ENCODE measurements around the gene SH3TC1.

SH3TC1 gene

DNA sequence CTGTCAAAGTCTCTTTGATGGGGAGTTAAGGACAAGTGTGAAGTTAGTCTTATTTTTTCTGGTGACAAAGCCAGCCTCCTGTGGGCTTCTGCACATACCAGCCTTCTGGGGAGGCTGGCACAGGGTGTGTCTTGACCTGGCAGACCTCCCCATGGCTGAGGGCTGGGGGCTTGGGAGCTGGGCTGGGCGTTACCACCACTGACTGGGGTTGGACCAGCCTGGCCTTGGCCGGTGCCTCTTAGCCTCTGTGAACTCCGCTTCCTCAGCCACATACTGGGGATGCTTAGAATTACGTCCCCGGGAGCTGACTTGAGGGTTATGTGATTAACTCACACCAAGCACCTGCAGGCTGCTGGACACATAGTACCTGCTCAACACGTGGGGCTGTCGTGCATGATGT, 14.0 kb downstream of the SH3TC1 start:
- Histone ChIP-seq H3K36me3 (ENCODE audit: control insufficient read depth, insufficient read depth, low read length) (no peaks in the 10 kb centered on the region), H3K4me2 (ENCODE audit: low read length) (no peak overlapping the region), H2AFZ (no peak overlapping the region), H3K9me3 (ENCODE audit: control insufficient read depth, low read length) (no peaks in the 10 kb centered on the region), H3K27me3 (ENCODE audit: control insufficient read depth, insufficient read depth, low read length) (no peaks in the 10 kb centered on the region), H3K9ac (no peak overlapping the region), H3K27ac (no peak overlapping the region), H3K4me1 (peaks cover 3% of the 10 kb centered on the region), H3K79me2 (no peaks in the 10 kb centered on the region), H3K4me3 (ENCODE audit: low read depth, low read length) (no peak overlapping the region)
- TF ChIP-seq CTCF (IDR thresholded peaks at IDR 0.05): no peak

DNA sequence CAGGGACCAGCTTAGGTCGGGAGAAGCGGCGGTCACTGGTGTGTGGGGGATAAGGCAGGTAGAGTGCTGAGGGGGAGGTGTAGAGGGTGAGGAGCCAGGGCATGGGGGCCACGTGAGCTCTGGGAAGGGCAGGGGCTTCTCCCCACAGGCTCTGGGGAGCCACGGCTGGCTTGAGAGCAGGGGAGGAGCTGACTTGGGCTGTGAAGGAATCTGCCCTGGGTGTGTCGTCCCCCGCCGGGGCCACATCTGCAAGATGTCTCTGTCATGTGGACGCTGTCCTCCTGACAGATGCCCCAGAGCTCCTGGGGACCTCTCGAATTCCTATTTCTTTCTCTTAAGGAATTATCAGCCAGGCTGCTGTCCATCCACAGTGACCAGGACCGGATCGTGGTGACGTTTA, 15.0 kb downstream of the SH3TC1 start:
- Histone ChIP-seq H3K4me3 (ENCODE audit: low read depth, low read length) (no peak overlapping the region), H3K27me3 (ENCODE audit: control insufficient read depth, insufficient read depth, low read length) (no peaks in the 10 kb centered on the region), H3K9ac (no peak overlapping the region), H3K9me3 (ENCODE audit: control insufficient read depth, low read length) (no peaks in the 10 kb centered on the region), H3K79me2 (no peaks in the 10 kb centered on the region), H3K36me3 (ENCODE audit: control insufficient read depth, insufficient read depth, low read length) (no peaks in the 10 kb centered on the region), H3K4me1 (peaks cover 3% of the 10 kb centered on the region), H3K27ac (no peak overlapping the region), H2AFZ (no peak overlapping the region), H3K4me2 (ENCODE audit: low read length) (no peak overlapping the region)
- TF ChIP-seq CTCF (IDR thresholded peaks at IDR 0.05): no peak

GRCh38 chr4:8215001-8215427, 15.9 kb downstream of the SH3TC1 start:
- no peak overlapping the region for H3K27ac ChIP-seq
- H3K4me2 ChIP-seq (ENCODE audit: low read length): no peak overlapping the region
- no peaks in the 10 kb centered on the region for H3K79me2 ChIP-seq
- no peaks in the 10 kb centered on the region for H3K9me3 ChIP-seq (ENCODE audit: control insufficient read depth, low read length)
- H3K4me3 ChIP-seq (ENCODE audit: low read depth, low read length): no peak overlapping the region
- no peaks in the 10 kb centered on the region for H3K27me3 ChIP-seq (ENCODE audit: control insufficient read depth, insufficient read depth, low read length)
- H3K9ac ChIP-seq: no peak overlapping the region
- no peaks in the 10 kb centered on the region for H3K36me3 ChIP-seq (ENCODE audit: control insufficient read depth, insufficient read depth, low read length)
- peak overlapping the region; percentile 44 for H2AFZ ChIP-seq
- peaks cover 3% of the 10 kb centered on the region for H3K4me1 ChIP-seq
- no peak for TF ChIP-seq CTCF (IDR thresholded peaks at IDR 0.05)

DNA sequence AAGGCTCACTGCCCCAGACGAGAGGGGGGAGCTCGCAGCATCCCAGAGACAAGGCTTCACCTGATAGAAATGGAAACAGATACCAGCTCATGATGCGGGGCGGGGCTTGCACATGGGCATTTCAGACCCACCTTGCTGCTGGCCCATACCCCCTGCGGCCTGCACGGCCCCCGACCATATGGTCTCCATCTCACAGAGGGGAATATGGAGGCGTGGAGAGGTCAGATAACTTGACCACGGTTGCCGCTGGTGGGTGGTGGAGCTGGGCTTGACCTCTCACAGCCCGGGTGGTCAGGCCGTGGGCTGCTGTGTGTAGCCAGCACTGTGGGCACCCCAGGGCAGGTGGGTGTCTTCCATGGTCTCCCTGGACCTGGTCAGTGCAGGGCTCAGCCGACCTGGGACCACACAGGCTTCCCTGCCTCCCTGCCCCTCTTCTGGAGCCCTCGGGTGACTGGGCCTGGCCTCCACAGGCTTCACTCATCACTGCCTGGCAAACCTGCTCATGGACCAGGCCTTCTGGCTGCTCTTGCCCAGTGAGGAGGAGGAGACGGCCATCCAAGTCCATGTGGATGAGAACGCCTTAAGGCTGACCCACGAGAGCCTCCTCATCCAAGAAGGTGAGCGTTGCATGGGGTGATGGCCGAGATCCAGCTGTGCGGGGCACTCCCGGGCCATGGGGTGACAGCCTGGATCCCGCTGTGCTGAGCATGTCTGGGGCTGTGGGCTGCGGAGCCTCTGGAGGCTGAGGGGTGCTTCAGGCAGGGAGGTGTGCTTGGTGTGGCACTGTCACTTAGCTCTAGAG, 16.8 kb downstream of the SH3TC1 start:
- Histone ChIP-seq H3K79me2 (no peaks in the 10 kb centered on the region), H3K9ac (no peak overlapping the region), H2AFZ (no peak overlapping the region), H3K4me2 (ENCODE audit: low read length) (no peak overlapping the region), H3K9me3 (ENCODE audit: control insufficient read depth, low read length) (no peaks in the 10 kb centered on the region), H3K4me3 (ENCODE audit: low read depth, low read length) (no peak overlapping the region), H3K36me3 (ENCODE audit: control insufficient read depth, insufficient read depth, low read length) (no peaks in the 10 kb centered on the region), H3K27me3 (ENCODE audit: control insufficient read depth, insufficient read depth, low read length) (no peaks in the 10 kb centered on the region), H3K4me1 (peaks cover 3% of the 10 kb centered on the region), H3K27ac (no peak overlapping the region)
- no peak for TF ChIP-seq CTCF (IDR thresholded peaks at IDR 0.05)
